ENCODE results near the gene MED23. TPM values are rescaled to one million over a fixed set of nuclear protein-coding genes. Genes with fewer than 3 reads are reported as not detected.

MED23 gene
- total RNA-seq, 2 experiments from 2014 or later, result 56.7 to 59.5 TPM

- Mint-ChIP-seq H3K36me3 (ENCODE audit: low read depth) (no peaks in the 10 kb centered on the region), H3K4me3 (no peak overlapping the region), H3K27me3 (no peaks in the 10 kb centered on the region), H3K9me3 (no peaks in the 10 kb centered on the region), H3K27ac (no peak overlapping the region), H3K4me1 (ENCODE audit: low read depth) (peaks cover 4% of the 10 kb centered on the region)
- H3K27ac ChIP-seq (ENCODE audit: low read depth in 1 of 2, low read length in 2 of 2), result no peak overlapping the region
- intact Hi-C loops (cut with DNase I, micrococcal nuclease), result no loop called here
- H3K36me3 ChIP-seq (ENCODE audit: insufficient read depth, low read length), result no peaks in the 10 kb centered on the region
- ChIA-PET POLR2A (no interaction called here), CTCF (no interaction called here)
- H3K4me1 ChIP-seq (ENCODE audit: insufficient read depth, low read length), result no peaks in the 10 kb centered on the region
- DNase-seq, result no peak
- TF ChIP-seq CTCF (IDR thresholded peaks at IDR 0.05), result no peak
- no peak for ATAC-seq (ENCODE audit: poor library complexity)
- no peaks in the 10 kb centered on the region for H3K27me3 ChIP-seq (ENCODE audit: control insufficient read depth in 1 of 2, insufficient read depth in 2 of 2, low read length in 2 of 2)
- H3K9me3 ChIP-seq (ENCODE audit: control insufficient read depth in 1 of 2, insufficient read depth in 1 of 2, low read length in 2 of 2), result no peaks in the 10 kb centered on the region
- no peak overlapping the region for H3K4me3 ChIP-seq (ENCODE audit: low read length)
These were observed 18.2 kb upstream of the MED23 start for GRCh38 chr6:131646249-131646670.

GRCh38 chr6:131645846-131646245 lies 17.8 kb upstream of the MED23 start:
- no peak overlapping the region for H3K27ac Mint-ChIP-seq
- CTCF ChIA-PET, result no interaction called here
- intact Hi-C loops (cut with DNase I, micrococcal nuclease), result no loop called here

GRCh38 chr6:131644921-131645320 lies 16.9 kb upstream of the MED23 start:
- CTCF ChIA-PET, result no interaction called here
- ATAC-seq (ENCODE audit: poor library complexity), result no peak
- H3K4me1 ChIP-seq (ENCODE audit: insufficient read depth, low read length), result no peaks in the 10 kb centered on the region

More at GRCh38 chr6:131645846-131646245, 17.8 kb upstream of the MED23 start:
- no peak for TF ChIP-seq CTCF (IDR thresholded peaks at IDR 0.05)
- POLR2A ChIA-PET, result no interaction called here
- Mint-ChIP-seq H3K27me3 (no peaks in the 10 kb centered on the region), H3K9me3 (no peaks in the 10 kb centered on the region), H3K4me1 (ENCODE audit: low read depth) (peaks cover 4% of the 10 kb centered on the region), H3K36me3 (ENCODE audit: low read depth) (no peaks in the 10 kb centered on the region), H3K4me3 (no peak overlapping the region)
- no peak overlapping the region for H3K4me3 ChIP-seq (ENCODE audit: low read length)
- H3K9me3 ChIP-seq (ENCODE audit: control insufficient read depth in 1 of 2, insufficient read depth in 1 of 2, low read length in 2 of 2), result no peaks in the 10 kb centered on the region
- ATAC-seq (ENCODE audit: poor library complexity) (no peak), DNase-seq (no peak)
- H3K36me3 ChIP-seq (ENCODE audit: insufficient read depth, low read length), result no peaks in the 10 kb centered on the region
- H3K27me3 ChIP-seq (ENCODE audit: control insufficient read depth in 1 of 2, insufficient read depth in 2 of 2, low read length in 2 of 2), result no peaks in the 10 kb centered on the region
- H3K4me1 ChIP-seq (ENCODE audit: insufficient read depth, low read length), result no peaks in the 10 kb centered on the region
- no peak overlapping the region for H3K27ac ChIP-seq (ENCODE audit: low read depth in 1 of 2, low read length in 2 of 2)

More at GRCh38 chr6:131644921-131645320, 16.9 kb upstream of the MED23 start:
- H3K4me3 ChIP-seq (ENCODE audit: low read length), result no peak overlapping the region
- Mint-ChIP-seq H3K9me3 (no peaks in the 10 kb centered on the region), H3K4me3 (no peak overlapping the region), H3K4me1 (ENCODE audit: low read depth) (peaks cover 3% of the 10 kb centered on the region), H3K36me3 (ENCODE audit: low read depth) (no peaks in the 10 kb centered on the region), H3K27ac (no peak overlapping the region), H3K27me3 (no peaks in the 10 kb centered on the region)
- POLR2A ChIA-PET, result no interaction called here
- DNase-seq, result no peak
- no peaks in the 10 kb centered on the region for H3K9me3 ChIP-seq (ENCODE audit: control insufficient read depth in 1 of 2, insufficient read depth in 1 of 2, low read length in 2 of 2)
- no peaks in the 10 kb centered on the region for H3K27me3 ChIP-seq (ENCODE audit: control insufficient read depth in 1 of 2, insufficient read depth in 2 of 2, low read length in 2 of 2)
- no peak overlapping the region for H3K27ac ChIP-seq (ENCODE audit: low read depth in 1 of 2, low read length in 2 of 2)
- intact Hi-C loops (cut with DNase I, micrococcal nuclease), result no loop called here
- no peaks in the 10 kb centered on the region for H3K36me3 ChIP-seq (ENCODE audit: insufficient read depth, low read length)
- no peak for TF ChIP-seq CTCF (IDR thresholded peaks at IDR 0.05)
